Measurements from ENCODE around the gene ZBED4.

ZBED4 gene

GRCh38 chr22:49825944-49826602 is 27.6 kb upstream of the ZBED4 start:
- no peak for TF ChIP-seq CTCF (IDR thresholded peaks at IDR 0.05; ENCODE audit: insufficient read depth, low read length, missing control alignments)
- POLR2A ChIA-PET = interaction anchor here (0.5 to 0.9 kb wide), 2 partner anchors 9 to 13 kb away, joined by 3 to 4 read pairs; no protein-coding TSS in a partner anchor
- CTCF ChIA-PET = interaction anchor here (1.2 kb wide), 1 partner anchor 17 kb away, joined by 4 read pairs; no protein-coding TSS in a partner anchor
- H3K4me3 ChIP-seq (ENCODE audit: low read depth, low read length) = peak overlapping the region; percentile 72
- no peak for DNase-seq (ENCODE audit: low read depth, low spot score)

DNA sequence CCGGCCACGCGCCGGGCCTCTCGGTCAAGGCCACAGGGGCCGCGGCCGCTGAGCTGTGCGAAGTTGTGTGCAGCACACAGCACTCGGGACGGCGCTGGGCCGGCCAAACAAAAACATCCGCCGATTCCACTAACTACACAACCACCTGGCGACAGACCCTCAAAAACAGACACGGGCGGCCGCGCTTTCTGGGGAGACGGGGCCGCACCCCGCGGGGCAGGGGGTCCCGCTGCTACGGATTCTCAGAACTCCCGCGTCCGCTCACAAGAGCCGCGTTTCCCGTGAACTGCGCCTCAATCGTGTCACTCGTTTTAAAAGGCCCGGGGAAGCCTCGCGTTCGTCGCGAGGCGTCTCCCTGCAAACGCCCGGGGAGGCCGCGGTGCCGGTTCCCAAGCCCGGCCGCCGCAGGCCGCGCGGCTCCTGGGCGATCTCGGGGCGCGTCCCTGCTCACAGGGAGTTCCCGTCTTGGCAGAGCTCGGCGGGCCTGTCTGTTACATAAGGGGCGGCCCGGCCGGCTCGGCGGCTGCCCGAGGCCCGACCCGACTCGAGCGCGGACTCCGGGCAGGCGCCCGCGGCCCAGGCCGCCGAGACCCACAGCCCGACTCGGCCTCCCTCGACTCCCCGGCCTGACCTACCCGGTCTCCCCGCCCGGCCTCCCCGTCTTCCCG is 26.9 kb upstream of the ZBED4 start:
- DNase-seq (ENCODE audit: low read depth, low spot score) = no peak
- H3K4me3 ChIP-seq (ENCODE audit: low read depth, low read length) = peak overlapping the region; percentile 72
- CTCF ChIA-PET = no interaction called here
- POLR2A ChIA-PET = interaction anchor here (0.5 to 0.9 kb wide), 2 partner anchors 10 to 14 kb away, joined by 3 to 4 read pairs; no protein-coding TSS in a partner anchor
- TF ChIP-seq CTCF (IDR thresholded peaks at IDR 0.05; ENCODE audit: insufficient read depth, low read length, missing control alignments) = no peak

GRCh38 chr22:49827271-49827852 is 26.3 kb upstream of the ZBED4 start:
- POLR2A ChIA-PET = no interaction called here
- H3K4me3 ChIP-seq (ENCODE audit: low read depth, low read length) = peak overlapping the region; percentile 72
- DNase-seq (ENCODE audit: low read depth, low spot score) = no peak
- TF ChIP-seq CTCF (IDR thresholded peaks at IDR 0.05; ENCODE audit: insufficient read depth, low read length, missing control alignments) = no peak
- CTCF ChIA-PET = no interaction called here

GRCh38 chr22:49827853-49828598 is 25.6 kb upstream of the ZBED4 start, which contains the start of gene BRD1:
Gene BRD1 (minus strand): TSS chr22:49827873. CDS start chr22:49824317, 3,556 bp downstream.
- POLR2A ChIA-PET = no interaction called here

DNA sequence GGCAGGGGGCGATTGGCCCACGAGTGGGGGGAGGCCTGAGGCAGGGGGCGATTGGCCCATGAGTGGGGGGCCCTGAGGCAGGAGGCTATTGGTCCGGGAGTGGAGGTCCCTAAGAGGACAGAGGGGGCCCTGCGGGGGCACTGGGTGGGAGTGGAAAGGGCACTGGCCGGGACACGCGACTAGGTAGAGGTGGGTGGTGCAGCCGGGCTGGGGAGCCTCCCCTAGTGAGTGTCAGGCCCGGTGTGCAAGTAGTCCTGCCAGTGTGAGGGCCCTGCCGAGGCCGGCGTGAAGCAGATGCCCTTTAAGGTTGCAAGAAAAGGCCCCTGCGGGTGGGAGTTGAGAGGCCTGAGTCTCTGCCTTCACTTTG is 25.1 kb upstream of the ZBED4 start:
- DNase-seq (ENCODE audit: low read depth, low spot score) = no peak
- POLR2A ChIA-PET = no interaction called here
- no peak overlapping the region for H3K4me3 ChIP-seq (ENCODE audit: low read depth, low read length)
- CTCF ChIA-PET = interaction anchor here (1.1 kb wide), 1 partner anchor 54 kb away, joined by 3 read pairs; no protein-coding TSS in a partner anchor
- no peak for TF ChIP-seq CTCF (IDR thresholded peaks at IDR 0.05; ENCODE audit: insufficient read depth, low read length, missing control alignments)

More at GRCh38 chr22:49827853-49828598, 25.6 kb upstream of the ZBED4 start, which contains the start of gene BRD1:
- CTCF ChIA-PET = interaction anchor here (1.1 kb wide), 1 partner anchor 54 kb away, joined by 3 read pairs; no protein-coding TSS in a partner anchor
- H3K4me3 ChIP-seq (ENCODE audit: low read depth, low read length) = peak within 1 kb of the TSS; percentile 72
- no peak for TF ChIP-seq CTCF (IDR thresholded peaks at IDR 0.05; ENCODE audit: insufficient read depth, low read length, missing control alignments)
- no peak for DNase-seq (ENCODE audit: low read depth, low spot score)
